K562 treated with DMSO at 1 percent for 24 hours (cell line): ENCODE data around the gene NKX3-2. TPM values are rescaled to one million over a fixed set of nuclear protein-coding genes. Genes with fewer than 3 reads are reported as not detected.

Experiments used
- total RNA-seq: library from RNA; unstranded; fragments of 300-600 nt; gene quantifications from 2 replicates; pipeline ENCODE4 v1.2.3, GENCODE V29; 2022; ENCODE audit warnings: low read depth; ENCODE audit not compliant: insufficient read depth

NKX3-2 gene
- 3.2 TPM in 2 replicates for total RNA-seq

DNA sequence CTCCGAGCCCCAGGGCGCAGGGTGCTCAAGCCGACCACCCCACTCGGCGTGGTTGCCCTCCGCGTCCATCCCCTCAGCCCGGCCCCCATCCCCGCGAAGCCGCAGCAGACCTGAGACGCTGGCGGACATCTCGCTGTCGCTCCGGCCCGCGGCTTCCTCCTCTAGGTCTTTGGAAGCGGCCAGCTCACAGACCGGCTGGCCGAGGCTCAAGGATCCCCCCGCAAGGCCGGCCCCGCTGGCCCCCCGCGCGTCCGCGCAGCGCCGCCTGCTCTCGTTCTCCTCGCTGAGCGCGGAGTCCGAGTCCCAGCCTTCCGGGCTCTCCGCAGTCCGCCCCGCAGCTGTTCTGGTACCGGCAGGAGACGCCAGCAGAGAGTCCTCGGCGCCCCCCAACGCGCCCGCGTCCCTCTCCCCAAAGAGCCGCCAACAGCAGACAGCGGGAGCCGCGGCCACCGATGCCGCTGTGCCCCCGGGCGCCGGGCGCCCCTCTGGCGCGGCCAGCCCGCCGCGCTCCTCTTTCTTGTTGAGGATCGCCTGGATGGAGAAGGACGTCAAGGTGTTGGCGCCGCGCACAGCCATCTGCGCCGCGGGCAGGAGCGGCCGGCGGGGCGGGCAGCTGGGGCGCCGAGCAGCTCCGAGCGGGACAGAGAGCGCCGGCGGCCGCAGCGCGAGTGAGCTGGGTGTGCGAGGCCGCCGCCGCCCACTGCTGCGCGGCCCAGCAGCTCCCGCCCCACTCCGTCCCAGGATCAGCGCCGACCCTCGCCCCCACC is at the start of gene NKX3-2:
TSS of gene NKX3-2 (minus strand) at position 670 of the 767 bp plus-strand sequence. CDS start at position 576, 94 bp downstream.

Other genes starting within 250 kb of the NKX3-2 start
- gene RAB28, start 60.2 kb downstream of the NKX3-2 start, total RNA-seq: 10.5 and 13.2 TPM in 2 replicates
- 11.5 and 11.6 TPM in 2 replicates for gene BOD1L1, start 83.2 kb upstream of the NKX3-2 start, total RNA-seq